Epidermal melanocyte (primary cell): Measurements from ENCODE around the gene TOR2A.
"Not testable (repeated sequence)": the region's sequence is repeated elsewhere in the genome, so short reads cannot be mapped to it uniquely, and the experiment has no call there.

Source experiments
- DNase-seq: peaks from one replicate; pipeline ENCODE4 v3.0.0; 2011; ENCODE audit warnings: low spot score; ENCODE audit not compliant: insufficient read length

The TOR2A gene

DNA sequence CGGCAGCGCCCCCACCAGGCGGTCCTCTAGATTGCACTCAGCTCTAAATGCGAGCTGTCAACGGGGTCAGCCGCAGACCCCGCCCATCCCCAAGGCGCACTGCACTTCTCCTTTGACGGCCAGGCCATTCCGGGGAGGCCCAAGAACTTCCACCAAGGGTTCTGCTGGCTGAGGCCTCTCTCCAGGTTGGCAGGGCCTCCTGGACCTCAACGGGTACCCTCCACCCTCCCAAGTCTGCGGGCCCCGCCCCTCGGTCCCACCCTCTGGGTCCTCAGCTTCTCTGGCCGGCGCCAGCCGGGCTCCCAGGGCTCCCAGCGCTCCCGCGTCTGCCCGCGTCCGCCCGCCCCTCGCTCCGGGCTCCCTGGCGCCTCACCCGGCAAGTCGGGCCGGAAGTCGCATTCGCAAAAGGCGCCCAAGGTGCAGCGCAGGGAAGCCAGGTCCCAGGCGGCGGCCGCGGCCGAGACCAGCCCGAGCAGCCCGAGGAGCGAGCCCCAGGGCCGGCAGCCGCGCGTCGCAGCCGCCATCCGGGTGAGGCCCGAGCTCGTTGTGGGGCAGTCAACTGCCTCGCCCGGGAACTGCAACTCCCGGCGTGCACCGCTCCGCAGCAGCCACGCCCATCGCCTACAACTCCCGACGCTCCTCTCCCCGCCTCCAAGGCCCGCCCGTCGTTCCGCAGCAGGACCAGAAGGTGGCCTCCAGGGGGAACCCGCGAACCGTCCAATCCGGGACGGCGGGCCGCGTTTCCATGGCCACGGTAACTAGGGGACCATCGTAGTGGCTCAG, at the start of gene TOR2A:
TSS of gene TOR2A (minus strand) at position 548 of the 783 bp plus-strand sequence. CDS start at position 524, 24 bp downstream.
- DNase-seq, result peak; percentile 97

DNA sequence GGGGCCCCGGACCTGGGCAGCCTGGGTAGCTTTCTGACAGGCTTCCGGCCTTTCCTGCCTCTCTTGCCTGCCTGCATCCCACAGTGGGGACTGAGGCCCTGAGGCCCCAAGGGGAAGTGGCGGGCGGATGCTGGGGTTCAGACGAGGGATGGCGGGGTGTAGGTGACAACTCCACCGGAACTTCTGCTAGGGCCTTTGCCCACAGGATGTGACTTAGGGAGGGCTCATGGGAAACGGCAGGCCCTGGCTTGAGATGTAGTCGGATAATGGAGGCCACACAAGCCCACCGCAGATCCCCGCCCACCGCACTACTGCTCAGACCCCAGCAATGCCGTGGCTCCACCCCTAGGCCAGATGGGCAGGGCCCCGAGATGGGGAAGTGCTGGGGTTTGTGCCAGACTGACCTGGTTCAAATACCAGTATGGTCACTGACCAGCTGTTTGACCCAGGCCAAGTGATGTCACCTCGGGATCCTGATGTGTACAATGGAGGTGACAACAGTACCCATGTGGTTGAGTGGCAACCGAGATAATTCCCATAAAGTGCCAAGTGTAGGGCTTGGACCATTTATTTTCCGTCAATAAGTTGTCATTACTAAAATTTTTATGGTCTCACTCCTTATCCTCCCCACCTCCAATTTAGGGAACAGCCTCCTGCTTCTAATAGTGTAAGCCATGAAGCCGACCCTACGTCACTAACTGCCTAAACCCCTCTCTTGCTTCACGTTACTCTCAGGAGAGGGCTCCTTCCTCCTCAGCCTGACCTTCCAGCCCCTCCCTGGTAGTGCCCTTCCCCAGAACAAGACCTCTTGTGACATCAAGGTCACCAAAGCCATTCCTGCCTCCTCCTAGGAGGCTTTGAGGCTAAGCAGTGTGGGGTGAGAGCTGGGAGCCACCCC, 48.3 kb upstream of the TOR2A start:
- DNase-seq, result no peak

DNA sequence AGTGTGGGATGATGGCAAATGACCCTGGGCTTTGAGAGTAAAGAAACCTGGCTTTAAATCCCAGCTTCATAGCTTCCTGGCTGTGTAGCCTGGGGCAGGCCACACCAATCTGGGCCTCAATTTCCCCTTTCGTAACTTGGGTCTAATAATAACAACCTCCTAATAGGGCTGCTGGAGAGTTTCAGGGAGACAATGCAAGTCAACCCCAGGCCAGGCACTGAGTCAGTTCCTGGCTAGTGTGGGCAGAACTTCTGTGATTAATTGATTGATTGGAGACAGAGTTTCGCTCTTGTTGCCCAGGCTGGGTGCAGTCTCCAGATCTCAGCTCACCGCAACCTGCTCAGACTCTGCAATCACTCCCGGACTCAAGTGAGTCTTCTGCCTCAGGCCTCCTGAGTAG, 46.7 kb upstream of the TOR2A start:
- DNase-seq, result no peak

DNA sequence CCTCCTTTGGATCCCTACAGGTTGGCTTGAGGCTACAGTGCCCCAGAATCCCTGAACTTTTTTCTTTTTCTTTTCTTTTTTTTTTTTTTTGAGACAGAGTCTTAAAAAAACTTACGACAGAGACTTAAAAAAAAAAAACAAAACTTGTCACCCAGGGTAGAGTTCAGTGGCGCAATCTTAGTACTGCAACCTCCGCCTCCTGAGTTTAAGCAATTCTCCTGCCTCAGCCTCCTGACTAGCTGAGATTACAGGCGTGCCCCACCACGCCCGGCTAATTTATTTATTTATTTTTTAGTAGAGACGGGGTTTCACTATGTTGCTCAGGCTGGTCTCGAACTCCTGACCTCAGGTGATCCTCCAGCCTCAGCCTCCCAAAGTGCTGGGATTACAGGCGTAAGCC, 45.8 kb upstream of the TOR2A start:
- not testable (repeated sequence) for DNase-seq

DNA sequence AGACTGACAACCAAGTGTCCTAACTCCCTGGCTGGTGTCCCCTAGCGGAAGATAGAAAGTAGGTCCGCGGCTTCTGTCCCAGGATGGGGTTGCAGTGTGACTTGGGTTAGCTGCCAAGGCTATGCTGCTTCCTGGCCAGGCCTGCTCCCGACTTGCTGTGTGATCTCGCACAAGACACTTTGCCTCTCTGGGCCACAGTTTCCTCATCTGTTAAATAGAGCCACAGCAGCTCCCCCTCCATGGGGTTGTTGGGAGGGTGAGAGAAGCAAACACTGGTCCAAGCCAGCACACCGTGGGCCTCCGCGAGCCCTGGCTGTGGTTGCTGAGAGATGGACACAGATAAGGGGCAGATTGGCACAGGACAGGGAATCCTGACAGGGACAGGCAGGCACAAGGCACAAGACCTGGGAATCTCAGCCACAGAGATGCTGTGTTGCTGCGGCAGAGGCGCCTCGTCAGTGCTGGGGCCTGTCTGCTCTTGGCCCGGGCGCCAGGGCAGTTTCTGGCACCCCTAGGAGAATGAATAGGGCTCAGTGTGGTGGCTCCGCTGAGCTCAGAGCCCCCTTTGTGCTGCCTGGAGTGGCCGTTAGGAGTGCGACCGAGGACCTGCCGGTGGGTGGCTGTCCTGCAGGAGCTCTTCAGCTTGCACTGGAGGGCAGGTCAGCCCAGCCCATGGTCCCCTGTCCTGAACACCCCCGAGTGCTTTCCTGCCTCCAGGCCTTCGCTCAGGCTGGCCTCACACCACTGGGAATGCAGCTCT, 45.2 kb upstream of the TOR2A start:
- no peak for DNase-seq

DNA sequence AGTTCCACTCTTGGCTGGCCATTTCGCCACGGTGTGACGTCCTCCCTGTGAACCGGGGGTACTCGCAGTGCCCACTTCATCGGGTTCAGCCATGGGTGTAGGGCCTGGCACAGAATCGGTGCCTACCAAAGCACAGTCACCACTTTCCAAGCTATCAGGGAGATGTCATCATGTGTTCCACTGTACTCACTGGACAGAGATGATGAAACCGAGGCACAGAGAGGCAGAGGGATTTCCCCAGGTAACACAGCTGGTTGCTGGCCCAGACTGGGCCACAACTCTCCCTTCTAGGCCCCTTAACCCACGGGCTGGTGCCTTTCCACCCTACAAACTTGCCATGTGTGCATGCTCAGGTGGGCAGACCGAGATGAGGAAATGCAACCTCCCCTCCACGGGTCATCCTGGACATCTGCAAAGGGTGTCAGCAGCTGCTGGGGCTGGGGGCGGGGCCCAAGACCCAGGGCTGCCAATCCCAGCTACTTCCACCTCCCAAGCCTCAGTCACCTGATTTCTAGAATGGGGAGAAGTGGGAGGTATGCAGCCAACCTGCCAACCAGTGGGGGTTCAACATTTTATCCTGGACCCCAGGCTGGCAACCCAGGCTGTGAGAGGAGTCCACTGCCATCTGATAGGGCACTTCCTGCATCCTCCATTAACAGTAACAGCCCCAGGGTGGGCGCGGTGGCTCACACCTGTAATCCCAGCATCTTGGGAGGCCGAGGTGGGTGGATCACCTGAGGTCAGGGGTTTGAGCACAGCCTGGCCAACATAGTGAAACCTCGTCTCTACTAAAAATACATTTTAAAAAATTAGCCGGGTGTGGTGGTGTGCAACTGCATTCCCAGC, 44.3 kb upstream of the TOR2A start:
- no peak for DNase-seq

DNA sequence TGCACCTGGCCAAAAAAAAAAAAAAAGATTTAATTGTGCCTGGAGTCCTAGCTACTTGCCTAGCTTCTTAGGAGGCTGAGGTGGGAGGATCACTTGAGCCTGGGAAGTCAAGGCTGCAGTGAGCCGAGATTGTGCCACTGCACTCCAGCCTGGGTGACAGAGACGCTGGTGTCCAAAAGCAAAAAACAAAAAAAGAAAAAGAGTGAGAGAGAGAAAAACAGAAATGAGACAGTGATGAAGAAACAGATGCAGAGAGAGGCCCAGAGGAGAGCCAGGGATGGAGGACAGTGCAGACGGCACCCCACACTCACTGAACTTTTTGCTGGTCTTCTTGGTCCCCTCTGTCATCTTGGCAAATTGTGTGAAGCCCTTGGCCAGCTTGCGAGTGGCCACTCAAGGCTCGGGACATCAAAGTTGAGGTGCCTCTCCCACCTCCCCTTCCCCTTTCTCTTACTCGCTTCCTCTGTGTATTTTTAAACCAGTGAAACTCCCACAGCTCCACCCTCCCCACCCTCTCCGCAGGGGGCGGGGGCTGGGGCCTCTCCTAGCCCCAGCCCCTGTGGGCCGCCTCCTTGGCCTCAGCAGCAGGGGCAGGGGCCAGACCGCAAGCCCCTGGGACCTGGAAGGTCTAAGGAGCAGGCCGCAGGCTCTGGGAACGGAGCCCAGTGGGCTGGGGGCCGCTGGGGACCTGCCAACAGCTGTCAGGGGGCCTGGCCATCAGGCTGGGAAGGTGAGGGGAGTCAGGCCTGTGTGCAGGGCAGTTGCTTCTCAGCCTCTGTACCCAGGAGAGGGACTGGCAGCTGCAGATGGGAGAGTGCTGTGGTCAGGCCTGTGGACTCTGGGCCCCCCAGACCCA, 43.4 kb upstream of the TOR2A start, which contains the start of gene SH2D3C:
TSS of gene SH2D3C (minus strand) at position 387 of the 856 bp plus-strand sequence. CDS start at position 348, 39 bp downstream.
- DNase-seq, result no peak

DNA sequence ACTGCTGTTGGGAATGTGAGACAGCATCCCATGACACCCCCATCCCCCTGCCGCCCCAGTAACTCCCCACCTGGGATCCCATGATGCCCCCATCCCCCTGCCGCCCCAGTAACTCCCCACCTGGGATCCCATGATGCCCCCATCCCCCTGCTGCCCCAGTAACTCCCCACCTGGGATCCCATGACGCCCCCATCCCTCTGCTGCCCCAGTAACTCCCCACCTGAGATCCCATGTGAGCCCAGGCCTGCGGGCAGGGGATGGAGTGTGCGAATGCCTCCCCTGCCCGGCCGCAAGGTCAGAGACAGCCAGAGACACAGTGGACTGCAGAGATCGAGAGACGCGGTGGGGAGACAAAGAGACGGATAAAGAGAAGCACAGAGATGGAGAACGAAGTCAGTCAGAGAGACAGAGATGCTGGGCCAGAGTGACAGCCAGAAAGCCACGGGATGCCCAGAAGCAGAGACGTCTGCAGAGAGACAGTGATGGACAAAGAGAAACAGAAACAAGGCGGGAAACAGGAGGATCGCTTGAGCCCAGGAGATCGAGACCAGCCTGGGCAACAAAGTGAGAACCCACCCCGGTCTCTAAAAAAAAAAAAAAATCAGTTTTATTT, 42.4 kb upstream of the TOR2A start:
- DNase-seq, result no peak

DNA sequence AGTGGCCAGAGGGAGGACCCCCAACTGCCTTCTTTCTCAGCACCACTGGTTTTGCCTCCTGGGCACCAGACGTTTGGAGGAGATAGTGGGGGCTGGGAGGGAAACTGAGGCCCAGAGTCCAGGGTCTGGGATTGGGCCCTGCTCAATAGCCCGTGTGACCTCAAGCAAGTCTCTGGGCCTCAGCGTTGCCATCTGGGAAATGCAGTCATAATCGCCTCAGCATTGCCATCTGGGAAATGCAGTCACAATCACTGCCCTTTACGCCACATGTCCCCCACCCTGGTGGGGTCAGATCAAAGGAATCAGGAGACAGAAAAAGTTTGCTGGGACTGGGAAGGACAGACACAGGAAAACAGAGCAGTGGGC, 41.8 kb upstream of the TOR2A start:
- DNase-seq, result no peak

DNA sequence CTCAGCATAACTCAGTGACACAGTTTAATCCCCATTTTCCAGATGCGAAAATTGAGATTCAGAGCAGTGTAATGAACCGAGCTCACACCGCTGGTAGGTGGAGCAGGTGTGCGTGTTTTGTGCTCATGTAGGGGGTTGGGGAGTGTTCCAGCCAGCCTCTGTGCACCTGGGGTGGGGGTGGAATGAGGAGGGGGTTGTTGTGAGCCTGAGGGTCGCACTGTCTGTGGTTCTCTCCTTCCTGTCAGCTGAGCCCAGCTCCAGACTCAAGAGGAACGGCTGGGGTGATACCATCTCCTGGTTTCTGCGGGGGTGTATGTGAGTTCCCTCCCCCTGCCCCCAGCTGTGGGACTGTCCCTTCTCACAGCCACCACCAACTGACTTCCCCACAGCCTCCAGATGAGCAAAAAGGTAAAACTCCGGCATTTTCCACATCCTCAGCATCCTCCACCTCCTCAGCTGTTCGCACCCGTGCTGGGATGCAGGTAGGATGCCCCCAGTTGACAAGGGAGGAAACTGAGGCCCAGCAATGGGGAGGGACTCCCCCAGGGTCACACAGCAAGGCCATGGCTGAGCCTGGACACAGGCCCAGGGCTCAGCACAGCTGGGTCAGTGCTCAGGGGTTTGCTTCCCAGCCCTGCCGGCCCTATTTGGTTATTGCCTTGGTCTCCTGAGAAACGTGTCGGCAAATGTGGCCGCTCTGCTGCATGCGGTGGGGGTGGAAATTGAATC, 41.3 kb upstream of the TOR2A start:
- DNase-seq, result no peak

DNA sequence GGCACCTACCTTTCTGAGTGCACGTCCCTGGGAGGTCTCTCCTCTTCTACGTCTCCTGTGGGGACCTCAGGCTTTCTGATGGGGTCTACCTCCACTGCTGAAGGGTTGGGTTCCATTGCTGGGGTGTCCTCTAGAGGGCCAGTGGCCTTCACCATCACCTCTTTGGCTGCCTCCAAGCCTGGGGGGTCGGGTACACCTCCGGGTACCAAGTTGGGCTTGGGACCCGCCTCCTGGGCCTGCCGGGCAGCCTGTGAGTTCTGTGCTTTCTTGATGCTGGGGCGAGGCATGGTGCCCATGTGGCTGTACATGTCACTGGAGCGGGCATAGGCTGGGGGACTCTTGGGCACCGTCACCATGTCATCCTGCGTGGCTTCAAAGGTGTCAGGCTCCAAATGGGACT, 38.9 kb upstream of the TOR2A start:
- no peak for DNase-seq

DNA sequence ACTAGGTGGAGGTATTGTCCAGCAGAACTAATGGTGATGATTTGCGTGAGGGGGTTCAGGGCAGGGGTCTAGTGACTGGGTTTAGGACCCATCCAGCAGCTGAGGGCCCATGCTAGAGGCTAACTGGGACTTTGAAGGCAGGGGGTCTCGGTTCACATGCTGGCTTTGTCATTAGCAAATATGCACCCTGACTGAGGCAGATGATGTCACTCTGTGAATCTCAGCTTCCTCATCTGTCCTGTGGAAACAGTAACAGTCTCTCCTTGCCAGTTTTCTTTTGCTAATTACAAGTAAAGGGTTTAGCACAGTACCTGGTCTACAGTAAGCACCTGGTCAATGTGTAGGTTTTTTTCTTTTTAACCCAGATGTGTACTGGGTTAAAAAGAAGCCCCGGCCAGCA, 38.2 kb upstream of the TOR2A start:
- DNase-seq, result no peak

DNA sequence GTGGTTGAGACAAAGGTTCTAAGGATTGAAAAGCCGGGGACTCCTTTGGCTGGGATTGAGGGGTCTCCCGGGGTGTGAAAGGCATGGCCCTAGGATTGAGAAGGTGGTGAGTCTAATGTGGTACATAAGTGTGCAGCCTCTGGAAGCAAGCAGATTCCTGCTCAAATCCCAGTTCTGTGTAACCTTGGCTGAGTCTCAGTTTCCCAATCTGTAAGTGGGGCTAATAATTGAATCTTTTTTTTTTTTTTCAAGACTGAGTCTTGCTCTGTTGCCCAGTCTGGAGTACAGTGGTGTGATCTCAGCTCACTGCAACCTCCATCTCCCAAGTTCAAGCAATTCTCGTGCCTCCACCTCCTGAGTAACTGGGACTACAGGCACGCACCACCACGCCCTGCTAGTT, 37.5 kb upstream of the TOR2A start:
- DNase-seq, result no peak

DNA sequence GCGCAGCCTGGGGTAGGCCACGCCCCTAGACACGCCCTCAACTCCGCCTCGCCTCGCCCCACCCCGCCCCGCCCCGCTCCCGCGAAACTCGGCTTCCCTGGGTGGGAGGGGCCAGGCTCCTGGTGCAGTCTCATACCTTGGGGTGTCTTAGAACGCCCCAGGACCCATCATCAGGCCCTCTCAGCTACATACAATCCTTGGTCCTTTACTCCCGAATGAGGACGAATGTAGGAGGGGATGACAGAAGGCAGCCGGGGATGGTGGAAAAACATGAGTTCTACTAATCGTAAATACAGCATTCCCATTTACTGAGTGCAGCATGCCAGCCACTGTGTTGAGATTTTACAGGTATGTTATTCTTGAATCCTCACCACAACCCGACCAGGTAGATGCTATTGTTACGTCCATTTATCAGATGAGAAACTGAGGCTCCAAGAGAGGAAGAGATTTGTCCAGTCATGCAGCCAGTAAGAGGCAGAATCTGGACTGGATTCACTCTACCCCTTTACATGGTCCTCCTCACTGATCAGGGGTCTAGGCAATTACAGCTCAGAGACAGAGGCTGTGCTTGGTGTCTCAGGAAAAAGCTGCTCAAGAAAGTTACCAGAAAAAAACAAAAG, 36.6 kb upstream of the TOR2A start:
- no peak for DNase-seq

DNA sequence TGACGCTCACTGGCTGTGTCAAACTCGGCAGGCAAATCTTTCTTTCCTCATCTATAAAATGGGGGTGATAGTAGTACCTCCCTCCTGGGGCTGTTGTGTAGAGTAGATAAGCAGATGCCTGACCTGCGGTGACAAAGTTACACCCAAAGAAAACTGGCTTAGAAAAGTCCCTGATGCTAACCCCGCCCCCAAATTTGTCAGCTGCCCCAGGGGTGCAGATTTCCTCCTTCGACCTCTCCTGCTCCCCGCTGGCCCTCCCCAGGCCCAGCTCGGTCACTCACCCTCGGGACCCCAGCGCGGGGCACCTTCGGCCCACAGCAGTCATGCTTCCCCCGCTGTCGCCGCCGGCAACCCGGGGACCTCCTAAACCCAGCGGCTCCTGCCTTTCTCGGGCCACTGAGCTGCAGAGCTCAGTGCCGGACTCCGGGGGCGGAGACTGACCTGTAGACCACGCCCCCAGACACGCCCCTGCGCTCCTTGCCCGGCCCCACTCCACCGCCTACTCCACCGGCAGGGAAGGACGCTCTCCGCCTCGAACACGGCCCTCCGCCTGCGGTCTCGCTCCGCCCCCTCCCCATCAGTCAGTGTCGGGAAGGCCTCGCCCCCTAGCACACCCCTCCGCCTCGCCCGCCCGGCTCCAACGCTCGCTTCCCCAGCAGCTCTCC, 35.9 kb upstream of the TOR2A start:
- DNase-seq, result peak; percentile 87

DNA sequence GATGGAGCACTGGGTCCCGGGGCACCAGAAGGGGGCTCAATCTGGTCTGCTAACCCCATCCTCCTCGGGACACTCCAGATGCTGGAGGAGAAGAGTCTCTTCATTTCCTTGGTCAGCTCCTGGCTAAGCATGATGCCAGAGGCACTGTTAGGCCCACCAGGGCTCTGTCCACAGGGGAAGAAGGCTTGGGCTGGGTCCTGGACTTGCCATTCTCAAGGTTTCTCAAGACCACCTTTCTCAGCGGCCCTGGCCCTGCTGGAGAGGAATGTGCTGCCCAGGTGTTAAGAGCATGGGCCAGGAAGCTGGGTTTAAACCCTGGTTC, 35.5 kb upstream of the TOR2A start:
- no peak for DNase-seq

DNA sequence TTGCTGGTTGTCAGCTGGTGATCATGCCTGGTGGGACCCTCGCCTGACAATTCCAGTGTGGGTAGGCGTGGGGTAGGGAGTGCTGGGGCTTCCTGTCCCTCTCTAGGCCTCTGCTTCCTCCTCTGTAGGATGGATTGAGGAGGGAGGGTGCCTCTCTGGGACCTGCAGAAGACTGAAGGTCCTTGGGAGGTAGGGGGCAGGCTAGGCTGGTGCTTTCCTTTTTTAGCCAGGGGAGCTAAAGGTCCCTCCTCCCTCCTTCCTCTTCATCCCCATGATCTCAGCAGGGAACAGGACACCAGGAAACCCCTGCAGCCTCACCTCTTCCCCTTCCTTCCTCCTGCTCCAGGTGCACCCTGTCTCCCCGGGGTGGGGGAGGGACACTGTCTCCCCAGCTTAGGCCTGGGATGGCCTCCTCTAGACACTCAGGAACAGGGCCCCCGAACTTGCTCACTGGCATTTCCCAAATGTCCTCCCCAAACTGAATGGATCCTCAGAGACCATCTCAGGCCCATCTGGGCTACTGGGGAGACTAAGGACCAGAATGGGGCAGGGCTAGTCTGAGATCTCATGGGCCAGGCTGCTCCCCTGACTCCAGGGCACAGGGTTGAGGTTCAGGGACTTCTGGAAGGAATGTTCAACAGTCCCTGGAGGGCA, 35.0 kb upstream of the TOR2A start:
- no peak for DNase-seq
